DOHH2 (cell line): ENCODE data around the gene BPIFB1.

ENCODE experiments used
- CTCF ChIP-seq: fragments of 200-600 bp; sonication (generic); IDR thresholded peaks from one replicate; pipeline ENCODE4 v1.5.1; 2014; ENCODE audit warnings: antibody characterized with exemption, mild to moderate bottlenecking, low read depth, low read length; ENCODE audit not compliant: poor library complexity, severe bottlenecking
- EZH2phosphoT487 ChIP-seq: fragments of 200-600 bp; sonication (generic); IDR thresholded peaks from 2 replicates; pipeline ENCODE4 v1.6.1; 2017; ENCODE audit warnings: borderline replicate concordance, mild to moderate bottlenecking, antibody characterized with exemption, low read length, moderate library complexity, mixed read lengths

GRCh38 chr20:33246077-33246476 is 36.9 kb upstream of the BPIFB1 start:
- TF ChIP-seq CTCF (no peak), EZH2phosphoT487 (no peak)
